ENCODE data around the gene GTPBP1. TPM values are rescaled to one million over a fixed set of nuclear protein-coding genes. Genes with fewer than 3 reads are reported as not detected.
A peak's percentile ranks its signal among the peaks of the same experiment; 100 is the strongest.

Gene GTPBP1
- 100 to 1,000 TPM in 1 of 4 donors, 10 to 100 TPM in 3; 73.0 to 100 (median 76.8) TPM for total RNA-seq

GRCh38 chr22:38705235-38706100, at the start of gene GTPBP1:
GTPBP1 (plus strand) TSS chr22:38705944; CDS start chr22:38705956, 12 bp downstream.
- DNase-seq (ENCODE audit: low spot score in 2 of 2), result peak; percentile 99 to 100
- no peaks in the 10 kb centered on the region for H3K9me3 ChIP-seq
- peaks cover 6% of the 10 kb centered on the region for H3K36me3 ChIP-seq
- H3K4me1 ChIP-seq, result peaks cover 38% of the 10 kb centered on the region
- 0% methylated on average over 37 of the region's 55 CpGs for WGBS
- TF ChIP-seq EP300 (IDR thresholded peaks at IDR 0.05), result no peak
- peak in 2 of 3 donors; percentile 19 to 96 for TF ChIP-seq POLR2AphosphoS5 (IDR thresholded peaks at IDR 0.05)
- peak; percentile 41 to 86 for TF ChIP-seq POLR2A (IDR thresholded peaks at IDR 0.05)
- peak in 1 of 2 donors; percentile 14 for TF ChIP-seq CTCF (IDR thresholded peaks at IDR 0.05)
- H3K4me3 ChIP-seq, result peak within 1 kb of the TSS; percentile 100
- H3K27ac ChIP-seq, result peak within 1 kb of the TSS; percentile 99
- H3K27me3 ChIP-seq, result no peaks in the 10 kb centered on the region

- Histone ChIP-seq H3K27me3 (no peaks in the 10 kb centered on the region), H3K4me1 (peaks cover 25% of the 10 kb centered on the region), H3K36me3 (no peaks in the 10 kb centered on the region), H3K9me3 (no peaks in the 10 kb centered on the region), H3K27ac (peak within 1 kb of the TSS; percentile 89), H3K4me3 (peak within 1 kb of the TSS; percentile 96)
- DNase-seq (ENCODE audit: low spot score in 2 of 2), result peak; percentile 87 to 94
- WGBS, result 0% methylated on average over 20 of the region's 66 CpGs
- TF ChIP-seq POLR2A (IDR thresholded peaks at IDR 0.05) (peak in 1 of 2 donors; percentile 39), POLR2AphosphoS5 (IDR thresholded peaks at IDR 0.05) (peak in 2 of 3 donors; percentile 27 to 76), CTCF (IDR thresholded peaks at IDR 0.05) (no peak), EP300 (IDR thresholded peaks at IDR 0.05) (no peak)
Measured at GRCh38 chr22:38656256-38657044, 49.3 kb upstream of the GTPBP1 start, which contains the start of the genes CBY1 and FAM227A. CBY1 (plus strand) TSS chr22:38656638; CDS start chr22:38668055, 11,417 bp downstream. FAM227A (minus strand) TSS chr22:38656392; CDS start chr22:38650168, 6,224 bp downstream.

- WGBS, result 9% methylated on average over 15 of the region's 16 CpGs
- Histone ChIP-seq H3K27ac (peak overlapping the region; percentile 89), H3K36me3 (no peaks in the 10 kb centered on the region), H3K4me3 (peak overlapping the region; percentile 96), H3K9me3 (no peaks in the 10 kb centered on the region), H3K4me1 (peaks cover 25% of the 10 kb centered on the region), H3K27me3 (no peaks in the 10 kb centered on the region)
- TF ChIP-seq CTCF (IDR thresholded peaks at IDR 0.05) (no peak), POLR2A (IDR thresholded peaks at IDR 0.05) (no peak), POLR2AphosphoS5 (IDR thresholded peaks at IDR 0.05) (no peak), EP300 (IDR thresholded peaks at IDR 0.05) (no peak)
- DNase-seq (ENCODE audit: low spot score in 2 of 2), result no peak
Measured at GRCh38 chr22:38657045-38657909, 48.5 kb upstream of the GTPBP1 start.

GRCh38 chr22:38674888-38675287, 30.9 kb upstream of the GTPBP1 start:
- H3K9me3 ChIP-seq, result no peaks in the 10 kb centered on the region
- H3K27ac ChIP-seq, result no peak overlapping the region
- H3K36me3 ChIP-seq, result peaks cover 31% of the 10 kb centered on the region
- H3K4me3 ChIP-seq, result no peak overlapping the region
- H3K27me3 ChIP-seq, result no peaks in the 10 kb centered on the region
- WGBS, result 72% methylated on average over 5 of the region's 5 CpGs
- no peak for TF ChIP-seq CTCF (IDR thresholded peaks at IDR 0.05)
- TF ChIP-seq POLR2A (IDR thresholded peaks at IDR 0.05), result no peak
- TF ChIP-seq POLR2AphosphoS5 (IDR thresholded peaks at IDR 0.05), result no peak
- no peak for TF ChIP-seq EP300 (IDR thresholded peaks at IDR 0.05)
- DNase-seq (ENCODE audit: low spot score in 2 of 2), result no peak
- no peaks in the 10 kb centered on the region for H3K4me1 ChIP-seq

All from suprapubic skin (tissue), 4 donors.